B cell (primary cell): Measurements from ENCODE around the gene SS18L1. TPM values are rescaled to one million over a fixed set of nuclear protein-coding genes. Genes with fewer than 3 reads are reported as not detected.

ENCODE experiments used
- ATAC-seq: fragments of 200-7000 bp; cut with Tn5 transposase; one replicate; pipeline ENCODE4 v1.10.0; 2021; ENCODE audit warnings: low read depth, mild to moderate bottlenecking, moderate number of reproducible peaks, moderate library complexity
- CTCF ChIA-PET: fragments of 350-600 bp; sonication (Branson Sonifier 250); formaldehyde crosslinking; loops from one replicate; lab custom pipeline; 2021; ENCODE audit warnings: antibody characterized with exemption, inconsistent platforms; lab: Charles Lee
- POLR2A ChIA-PET: fragments of 350-600 bp; sonication (Branson Sonifier 250); formaldehyde crosslinking; loops from one replicate; lab custom pipeline; 2021; ENCODE audit warnings: antibody characterized with exemption; lab: Charles Lee
- DNase-seq: peaks from one replicate; pipeline ENCODE4 v3.0.0; 2013
- H2AFZ ChIP-seq: 2 replicates; pipeline ENCODE4 v1.6.1; 2012; ENCODE audit warnings: mild to moderate bottlenecking, low read depth, low read length; ENCODE audit not compliant: insufficient read depth, poor library complexity, severe bottlenecking
- H3K27ac ChIP-seq, 2 donors: 1 replicate in 1 of 2; 2 replicates in 1 of 2; pipeline ENCODE4 v1.5.1; 2012 to 2013; ENCODE audit warnings: low read length in 2 of 2, mild to moderate bottlenecking in 2 of 2, moderate library complexity in 1 of 2
- H3K27me3 ChIP-seq, 4 experiments: fragments of 200-600 bp in 1 of 4; sonication (generic) in 1 of 4; replicated peaks in 1 of 4; 1 replicate in 2 of 4; 2 replicates in 2 of 4; pipeline versions ENCODE4 v1.6.1 to v1.7.0; 2013 to 2016; ENCODE audit warnings: low read length in 3 of 4, mild to moderate bottlenecking in 2 of 4, mixed read lengths in 1 of 4, moderate library complexity in 1 of 4; ENCODE audit not compliant: insufficient read depth in 4 of 4, control insufficient read depth in 3 of 4; ENCODE audit errors: control extremely low read depth in 1 of 4
- H3K36me3 ChIP-seq, 2 experiments: replicated peaks in 1 of 2; 1 replicate in 1 of 2; 2 replicates in 1 of 2; pipeline versions ENCODE4 v1.6.1 to v1.7.1; 2013; ENCODE audit warnings: low read length in 1 of 2; ENCODE audit not compliant: insufficient read depth in 2 of 2, control insufficient read depth in 1 of 2; ENCODE audit errors: control extremely low read depth in 1 of 2, extremely low read depth in 1 of 2
- H3K4me1 ChIP-seq, 2 donors: fragments of 200-600 bp in 1 of 2; sonication (generic) in 1 of 2; 1 replicate in 1 of 2; 2 replicates in 1 of 2; pipeline versions ENCODE4 v1.5.1 to v1.6.1; 2013 to 2017; ENCODE audit warnings: low read length in 2 of 2; ENCODE audit not compliant: control insufficient read depth in 2 of 2, insufficient read depth in 2 of 2
- H3K4me2 ChIP-seq: replicated peaks from 2 replicates; pipeline ENCODE3; 2012; ENCODE audit warnings: mild to moderate bottlenecking, low read depth, low read length; ENCODE audit not compliant: poor library complexity, severe bottlenecking
- H3K4me3 ChIP-seq, 5 experiments: fragments of 200-600 bp in 1 of 5; sonication (generic) in 1 of 5; 1 replicate in 3 of 5; 2 replicates in 2 of 5; pipeline versions ENCODE4 v1.5.1 to v1.7.0; 2011 to 2016; ENCODE audit warnings: low read length in 4 of 5, mild to moderate bottlenecking in 4 of 5, low read depth in 2 of 5, control low read depth in 1 of 5, moderate library complexity in 1 of 5; ENCODE audit not compliant: insufficient read depth in 1 of 5; ENCODE audit errors: control extremely low read depth in 1 of 5, extremely low read depth in 1 of 5
- H3K79me2 ChIP-seq: fragments of 200-600 bp; sonication (generic); one replicate; pipeline ENCODE4 v1.6.0; 2016; ENCODE audit warnings: low read length; ENCODE audit not compliant: control insufficient read depth, insufficient read depth
- H3K9ac ChIP-seq: fragments of 200-600 bp; sonication (generic); 2 replicates; pipeline ENCODE4 v1.6.1; 2017; ENCODE audit warnings: mild to moderate bottlenecking, low read length, moderate library complexity
- H3K9me3 ChIP-seq, 3 donors: one replicate each; pipeline versions ENCODE4 v1.6.1 to v1.7.1; 2013; ENCODE audit warnings: low read length in 2 of 3; ENCODE audit not compliant: control insufficient read depth in 2 of 3, insufficient read depth in 1 of 3; ENCODE audit errors: control extremely low read depth in 1 of 3
- H4K20me1 ChIP-seq: 2 replicates; pipeline ENCODE4 v1.6.0; 2012; ENCODE audit warnings: mild to moderate bottlenecking, low read length; ENCODE audit not compliant: insufficient read depth, control insufficient read depth, poor library complexity, severe bottlenecking
- H3K27ac Mint-ChIP-seq: one replicate; pipeline ENCODE4 v1.8.0; 2021; ENCODE audit warnings: mixed read lengths
- H3K27me3 Mint-ChIP-seq: one replicate; pipeline ENCODE4 v1.8.0; 2021; ENCODE audit warnings: mixed read lengths
- H3K4me1 Mint-ChIP-seq: one replicate; pipeline ENCODE4 v1.8.0; 2021; ENCODE audit warnings: mixed read lengths
- H3K4me3 Mint-ChIP-seq: one replicate; pipeline ENCODE4 v1.8.0; 2021; ENCODE audit warnings: mixed read lengths
- H3K9me3 Mint-ChIP-seq: one replicate; pipeline ENCODE4 v1.8.0; 2022; ENCODE audit warnings: mixed read lengths; ENCODE audit not compliant: insufficient read depth
- EZH2 ChIP-seq: IDR thresholded peaks from 2 replicates; pipeline ENCODE4 v1.6.1; 2012; ENCODE audit warnings: borderline replicate concordance, low read depth, mild to moderate bottlenecking, moderate library complexity, low read length; ENCODE audit not compliant: insufficient read depth, poor library complexity, severe bottlenecking
- WGBS: methylation state at CpG from one replicate; pipeline ENCODE4 v1.1.5; 2013; ENCODE audit warnings: missing lambda C conversion rate; ENCODE audit not compliant: insufficient coverage; 5-methylcytosine and 5-hydroxymethylcytosine counted together
- intact Hi-C: fragments of 100-400 bp; cut with micrococcal nuclease; formaldehyde crosslinking; loops from one replicate; pipeline ENCODE4 v1.10.0; 2022
- polyA plus RNA-seq: library from polyadenylated mRNA; depleted of rRNA; stranded (reverse); fragments of >200 nt; gene quantifications from 2 replicates; pipeline ENCODE4 v1.2.3, GENCODE V29; 2012
- total RNA-seq, 2 donors: library from RNA; stranded (reverse); fragments of 120-200 nt in 1 of 2; gene quantifications; 1 replicate in 1 of 2; 2 replicates in 1 of 2; pipeline versions ENCODE4 v1.2.3 to v1.2.4, GENCODE V29; 2013 to 2022
- TF ChIP-seq, protein P1 (sequence below): fragments of 200-600 bp; IDR thresholded peaks from one replicate; pipeline ENCODE4 v1.8.0; 2022; ENCODE audit warnings: antibody characterized with exemption, mild to moderate bottlenecking

SS18L1 gene
- total and polyA plus RNA-seq, 2 donors (not counting 1 experiment from before 2014, with no cell fraction given), result 15.4 to 20.7 TPM

DNA sequence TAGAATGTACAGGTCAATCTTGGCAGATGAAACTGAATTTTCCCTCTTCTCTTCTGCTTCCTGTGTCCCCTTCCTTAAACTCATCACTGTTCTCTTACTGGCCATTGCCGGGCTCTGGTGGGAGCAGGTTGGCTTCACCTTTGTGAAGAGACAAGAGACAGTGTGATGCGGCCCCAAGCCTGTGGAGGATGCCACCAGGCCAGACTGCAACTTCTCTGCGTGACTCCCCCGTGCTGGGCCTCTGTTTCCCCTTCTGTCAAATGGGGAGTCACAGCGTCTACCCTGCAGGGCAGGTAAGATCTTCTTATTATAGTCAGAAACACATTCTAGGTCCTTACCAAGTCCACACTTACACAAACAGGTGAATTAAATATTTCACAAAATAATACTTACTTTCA, 23.2 kb upstream of the SS18L1 start:
- Mint-ChIP-seq H3K4me3 (peak overlapping the region; percentile 44), H3K4me1 (peaks cover 21% of the 10 kb centered on the region), H3K9me3 (no peaks in the 10 kb centered on the region), H3K27me3 (peaks cover 2% of the 10 kb centered on the region), H3K27ac (no peak overlapping the region)
- TF ChIP-seq EZH2, result no peak
- TF ChIP-seq, protein P1, sequence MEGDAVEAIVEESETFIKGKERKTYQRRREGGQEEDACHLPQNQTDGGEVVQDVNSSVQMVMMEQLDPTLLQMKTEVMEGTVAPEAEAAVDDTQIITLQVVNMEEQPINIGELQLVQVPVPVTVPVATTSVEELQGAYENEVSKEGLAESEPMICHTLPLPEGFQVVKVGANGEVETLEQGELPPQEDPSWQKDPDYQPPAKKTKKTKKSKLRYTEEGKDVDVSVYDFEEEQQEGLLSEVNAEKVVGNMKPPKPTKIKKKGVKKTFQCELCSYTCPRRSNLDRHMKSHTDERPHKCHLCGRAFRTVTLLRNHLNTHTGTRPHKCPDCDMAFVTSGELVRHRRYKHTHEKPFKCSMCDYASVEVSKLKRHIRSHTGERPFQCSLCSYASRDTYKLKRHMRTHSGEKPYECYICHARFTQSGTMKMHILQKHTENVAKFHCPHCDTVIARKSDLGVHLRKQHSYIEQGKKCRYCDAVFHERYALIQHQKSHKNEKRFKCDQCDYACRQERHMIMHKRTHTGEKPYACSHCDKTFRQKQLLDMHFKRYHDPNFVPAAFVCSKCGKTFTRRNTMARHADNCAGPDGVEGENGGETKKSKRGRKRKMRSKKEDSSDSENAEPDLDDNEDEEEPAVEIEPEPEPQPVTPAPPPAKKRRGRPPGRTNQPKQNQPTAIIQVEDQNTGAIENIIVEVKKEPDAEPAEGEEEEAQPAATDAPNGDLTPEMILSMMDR, result no peak
- Histone ChIP-seq H2AFZ (no peak overlapping the region), H3K36me3 (peaks cover 0 to 7% of the 10 kb centered on the region in 2 experiments), H3K27ac (no peak overlapping the region), H3K79me2 (peaks cover 26% of the 10 kb centered on the region), H3K4me2 (no peak overlapping the region), H3K27me3 (no peaks in the 10 kb centered on the region), H4K20me1 (peaks cover 24% of the 10 kb centered on the region), H3K9me3 (peaks cover 0 to 32% (median 0%) of the 10 kb centered on the region in 3 donors), H3K4me3 (no peak overlapping the region), H3K9ac (no peak overlapping the region), H3K4me1 (peaks cover 18 to 29% of the 10 kb centered on the region in 2 donors)
- CTCF ChIA-PET, result interaction anchor here (1.7 to 2.7 kb wide), 3 partner anchors 16 to 110 kb away, joined by 6 to 10 read pairs (median 8); partner anchors contain the start of gene TAF4
- no peak for DNase-seq
- ATAC-seq, result no peak
- WGBS, result 96% methylated on average over 5 of the region's 5 CpGs
- intact Hi-C loops, result loop anchor here (5.0 to 10.0 kb wide), 2 partner anchors 264 to 857 kb away; partner anchors contain the start of gene RPS21
- POLR2A ChIA-PET, result interaction anchor here (3.3 kb wide), 1 partner anchor 54 kb away, joined by 21 read pairs; the partner anchor contains the start of gene TAF4
